ENCODE data around the gene ABCC8.

The ABCC8 gene

DNA sequence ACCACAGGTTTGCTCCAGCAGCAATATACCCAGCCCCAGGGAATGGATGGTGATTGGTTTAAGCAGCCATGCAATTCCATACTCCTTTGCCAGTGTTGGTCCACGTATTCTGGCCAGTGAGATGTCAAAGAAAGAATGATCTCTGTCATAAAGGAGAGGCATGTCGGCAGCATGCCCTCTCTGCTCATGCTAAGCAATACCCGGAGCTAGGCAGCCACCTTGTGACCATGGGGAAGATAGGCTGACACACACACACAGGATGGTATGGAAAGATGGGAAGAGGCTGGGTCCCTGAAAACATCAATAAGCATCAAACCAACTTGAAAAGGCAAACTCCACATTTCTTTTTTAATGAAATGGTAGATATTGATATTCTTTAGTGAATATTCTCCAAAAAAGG is 5.1 kb downstream of the ABCC8 start:
- no peak for DNase-seq (ENCODE audit: low read depth, low spot score)

DNA sequence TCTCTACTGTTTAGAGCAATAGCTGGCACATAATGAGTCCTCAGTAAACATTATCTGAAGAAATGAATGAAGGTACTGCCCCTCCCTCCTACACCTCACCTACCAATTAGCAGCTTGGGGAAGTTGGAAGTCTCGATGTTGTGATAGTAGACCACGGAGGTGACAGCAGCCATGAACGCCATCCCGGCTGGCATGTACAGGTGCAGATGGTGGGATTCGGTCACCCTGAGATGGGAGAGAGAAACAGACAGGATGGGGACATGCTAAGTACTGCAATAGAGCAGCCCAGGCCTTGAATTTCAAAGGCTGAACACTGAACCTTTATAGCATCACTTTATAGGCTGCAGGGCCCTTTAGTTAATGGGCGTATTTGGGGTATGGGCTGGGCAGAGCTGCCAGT is 6.6 kb downstream of the ABCC8 start:
- DNase-seq (ENCODE audit: low read depth, low spot score) = no peak

DNA sequence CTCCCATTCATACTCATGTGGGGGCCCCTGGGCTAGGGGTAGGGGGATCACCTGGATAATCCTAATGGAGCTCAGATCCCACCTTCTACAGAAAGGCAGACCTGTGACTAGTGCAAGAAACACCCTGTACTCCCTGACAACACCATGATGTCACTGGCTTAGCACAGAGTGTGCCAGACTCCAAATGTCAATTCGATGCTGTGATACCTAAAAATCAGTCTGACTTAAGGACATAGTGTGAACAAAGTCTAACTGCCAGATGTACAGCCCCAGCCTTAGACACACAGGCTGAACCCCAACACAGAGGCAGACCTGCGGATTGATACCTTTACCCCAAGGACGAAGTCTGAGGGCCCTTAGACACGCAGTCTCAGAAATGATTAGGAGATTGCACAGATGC is 8.5 kb downstream of the ABCC8 start:
- no peak for DNase-seq (ENCODE audit: low read depth, low spot score)

DNA sequence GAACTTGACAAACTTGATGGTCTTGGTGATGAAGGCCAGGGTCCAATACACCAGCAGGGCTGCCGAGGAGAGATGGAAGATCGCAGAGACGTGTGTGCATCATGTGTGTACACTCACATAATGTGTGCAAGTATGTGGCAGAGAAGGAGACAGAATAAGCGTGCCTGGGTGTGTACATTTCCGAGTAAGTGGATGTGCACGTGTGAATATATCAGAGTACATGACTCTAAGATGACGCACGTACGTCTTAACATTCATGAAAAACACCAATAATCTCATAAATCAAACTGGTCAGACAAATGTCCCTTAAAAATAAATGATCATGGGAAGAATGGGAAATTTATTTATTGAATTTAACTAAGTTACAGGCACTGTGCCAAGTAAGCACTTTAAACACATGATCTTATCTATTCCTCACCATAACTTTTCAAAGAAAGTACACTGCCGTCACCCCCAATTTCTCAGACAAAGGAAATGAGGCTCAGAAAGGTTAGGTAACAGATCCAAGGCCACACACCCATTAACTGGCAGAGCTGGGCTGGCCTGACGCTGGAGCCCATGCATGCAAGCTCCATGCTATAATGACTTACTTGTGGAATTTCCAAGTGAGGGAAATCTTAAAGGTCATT is 13.0 kb downstream of the ABCC8 start:
- no peak for DNase-seq (ENCODE audit: low read depth, low spot score)

DNA sequence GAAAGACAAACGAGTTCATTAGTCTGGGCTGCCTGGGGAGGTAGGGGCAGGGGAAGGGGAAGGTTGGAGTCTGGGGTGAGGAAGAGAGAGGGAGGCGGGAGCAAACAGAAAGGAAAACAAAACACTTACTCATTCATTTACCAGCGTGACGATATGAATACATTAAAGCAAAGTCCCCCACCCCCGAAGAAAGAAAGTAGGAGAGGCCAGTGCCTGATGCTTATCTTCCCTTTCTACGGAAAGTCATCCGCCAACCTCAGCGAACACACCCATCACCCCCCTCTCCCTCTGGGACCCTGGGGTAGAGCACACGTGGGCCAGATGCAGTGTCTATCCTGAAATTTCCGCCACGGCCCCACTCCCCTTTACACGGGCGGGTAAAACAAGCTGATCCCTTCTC is 13.7 kb downstream of the ABCC8 start:
- no peak for DNase-seq (ENCODE audit: low read depth, low spot score)

DNA sequence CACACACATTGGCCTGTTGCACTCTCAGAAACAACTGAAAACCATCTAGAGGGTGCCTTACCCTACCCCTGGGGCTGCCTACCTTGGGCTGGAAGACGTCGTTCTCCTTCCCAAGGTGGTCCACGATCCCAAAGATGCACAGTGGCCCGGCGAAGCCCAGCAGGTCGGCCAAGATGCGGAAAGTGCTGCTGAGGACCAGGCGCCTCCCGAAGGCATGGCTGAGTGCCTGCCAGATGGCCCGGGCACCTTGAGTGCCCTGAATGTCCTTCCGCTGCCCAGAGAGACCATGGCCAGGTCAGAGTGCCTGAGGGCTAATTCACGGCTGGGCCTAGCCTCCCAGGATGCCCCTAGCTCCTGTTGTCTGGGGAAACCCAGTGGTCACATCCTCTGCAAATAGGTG is 16.2 kb downstream of the ABCC8 start:
- no peak for DNase-seq (ENCODE audit: low read depth, low spot score)

DNA sequence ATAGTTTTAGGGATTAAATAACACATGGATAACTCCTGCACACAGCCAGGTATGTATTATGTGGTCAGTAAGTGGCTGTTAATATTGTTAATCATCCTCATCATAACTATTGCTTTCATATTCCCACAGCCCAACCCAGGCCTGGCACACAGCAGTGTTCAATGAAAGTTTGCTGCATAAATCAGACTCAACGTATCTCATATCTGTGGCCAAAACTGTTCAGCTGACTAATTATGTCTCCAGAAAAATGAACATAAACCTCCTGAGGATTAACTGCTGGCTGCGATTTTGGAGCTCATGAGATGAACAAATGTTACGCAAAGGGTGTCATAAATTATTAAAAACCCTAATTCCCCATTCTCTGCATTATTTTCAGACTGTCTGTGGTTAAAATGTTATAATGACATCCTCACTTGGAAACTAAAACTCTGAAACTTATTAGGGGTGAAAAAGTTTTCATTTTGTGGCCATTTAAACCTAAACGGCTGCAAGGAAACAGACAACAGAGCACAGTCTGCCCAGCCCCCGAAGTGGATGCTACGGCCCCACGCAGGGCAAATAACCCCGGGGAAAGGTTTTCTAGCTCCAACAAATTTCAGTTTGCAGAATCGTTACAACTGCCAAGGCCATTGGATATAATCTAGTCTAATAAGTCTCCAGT is 17.3 kb downstream of the ABCC8 start:
- no peak for DNase-seq (ENCODE audit: low read depth, low spot score)

DNA sequence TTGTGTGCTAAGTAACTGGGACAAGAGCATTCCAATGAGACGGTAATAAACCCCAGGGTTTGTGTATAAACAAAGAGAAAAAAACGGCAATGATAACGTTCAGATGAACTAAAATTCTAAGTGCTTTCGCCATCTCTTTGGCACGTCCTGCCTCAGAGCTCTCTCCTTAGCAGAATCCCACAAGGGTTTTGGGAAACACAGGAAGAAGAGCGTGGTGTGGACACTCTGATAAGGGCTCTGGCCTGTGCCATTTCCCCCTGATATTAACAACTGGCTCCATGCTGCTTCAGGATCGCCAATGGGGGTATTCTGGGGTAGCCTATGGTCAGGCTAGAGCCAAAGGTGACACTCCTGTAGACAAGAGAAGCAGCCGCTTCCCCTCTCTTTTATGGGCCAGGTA is 18.4 kb downstream of the ABCC8 start:
- no peak for DNase-seq (ENCODE audit: low read depth, low spot score)

DNA sequence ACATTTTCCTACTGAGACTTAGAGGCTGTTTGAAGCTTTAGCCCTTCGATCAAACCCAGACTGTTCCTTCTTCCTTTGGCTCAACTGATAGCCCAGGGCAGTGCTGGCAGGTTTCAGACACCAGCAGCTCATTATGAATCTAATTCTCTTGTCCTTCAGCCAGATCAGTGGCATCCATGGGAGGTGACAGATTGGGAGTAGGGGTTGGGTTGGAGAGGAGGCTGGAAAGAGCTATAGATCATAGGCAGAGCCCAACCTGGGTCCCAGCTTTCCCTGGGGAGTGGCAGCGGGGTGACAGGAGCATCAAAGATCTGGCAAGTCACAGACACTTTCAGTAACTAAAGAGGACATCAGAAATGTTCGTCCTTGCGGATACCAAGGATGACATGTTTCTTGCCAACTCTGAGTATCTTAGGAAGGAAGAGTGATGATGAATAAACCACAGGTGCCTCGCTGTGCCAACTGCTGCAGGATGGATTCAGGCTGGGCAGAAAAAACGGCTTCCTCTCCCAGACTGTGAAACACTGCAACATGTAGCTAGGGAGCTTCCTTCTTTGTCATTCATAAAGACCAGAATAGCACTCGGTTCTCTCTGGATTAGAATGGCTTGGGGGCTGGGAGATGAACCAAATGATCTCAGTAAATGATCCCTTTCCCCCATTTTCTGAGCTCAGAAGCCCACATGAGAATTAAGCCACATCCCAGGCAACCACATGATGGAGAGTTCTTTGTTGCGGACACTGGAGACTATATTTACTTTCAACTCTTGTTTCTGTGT is 19.1 kb downstream of the ABCC8 start:
- no peak for DNase-seq (ENCODE audit: low read depth, low spot score)

DNA sequence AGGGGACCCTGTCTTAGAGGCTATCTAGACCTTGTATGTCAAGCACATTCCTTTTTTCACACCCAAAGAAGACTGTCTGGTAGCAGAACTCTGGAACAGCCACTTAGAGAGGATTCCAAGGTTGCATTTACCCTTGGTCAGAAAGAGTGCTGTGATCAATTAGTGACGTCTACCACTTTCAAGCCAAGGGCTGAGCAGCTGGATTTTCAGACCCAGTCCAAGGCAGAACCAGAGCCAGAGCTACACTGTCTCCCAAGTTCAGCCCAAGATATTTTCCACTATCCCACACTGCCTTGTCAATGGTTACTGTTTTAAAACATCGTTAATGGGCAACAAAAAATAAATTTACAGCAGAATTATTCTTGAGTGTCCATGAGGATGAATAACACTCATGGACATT is 24.0 kb downstream of the ABCC8 start:
- no peak for DNase-seq (ENCODE audit: low read depth, low spot score)

DNA sequence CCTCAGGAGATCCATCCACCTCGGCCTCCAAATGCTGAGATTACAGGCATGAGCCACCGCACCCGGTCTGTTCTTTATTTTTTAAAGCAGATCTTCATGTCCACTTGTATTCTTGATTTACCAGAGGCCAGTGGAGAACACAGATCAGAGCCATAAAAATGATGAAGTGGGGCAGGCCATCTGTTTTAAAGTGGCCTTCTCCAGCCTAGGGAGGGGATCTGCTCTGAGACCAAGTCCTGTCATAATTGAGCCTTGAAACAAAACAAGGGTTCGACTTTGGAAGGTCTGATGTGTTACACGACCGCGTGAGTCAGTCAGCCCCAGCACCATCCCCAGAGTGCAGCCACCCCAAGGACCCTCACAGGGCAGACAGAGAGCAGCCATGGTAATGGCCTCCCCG is 27.5 kb downstream of the ABCC8 start:
- DNase-seq (ENCODE audit: low read depth, low spot score) = no peak

DNA sequence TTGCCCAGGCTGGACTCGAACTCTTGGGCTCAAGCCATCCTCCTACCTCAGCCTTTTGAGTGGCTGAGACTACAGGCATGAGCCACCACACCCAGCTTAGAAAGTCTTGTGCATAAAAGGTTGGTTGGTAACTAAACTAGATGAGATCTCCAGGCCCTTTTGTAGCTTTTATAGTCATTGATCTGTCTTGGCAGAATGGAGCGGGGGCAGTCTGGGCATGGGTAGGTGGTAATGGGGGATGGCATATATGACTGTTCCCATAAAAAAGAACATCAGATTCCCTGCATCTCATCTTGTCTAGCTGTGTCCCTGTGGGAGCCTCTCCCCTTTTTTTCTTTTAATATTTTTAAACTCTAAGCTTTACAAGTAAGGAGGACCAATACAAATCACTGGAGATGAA is 30.2 kb downstream of the ABCC8 start:
- no peak for DNase-seq (ENCODE audit: low read depth, low spot score)

DNA sequence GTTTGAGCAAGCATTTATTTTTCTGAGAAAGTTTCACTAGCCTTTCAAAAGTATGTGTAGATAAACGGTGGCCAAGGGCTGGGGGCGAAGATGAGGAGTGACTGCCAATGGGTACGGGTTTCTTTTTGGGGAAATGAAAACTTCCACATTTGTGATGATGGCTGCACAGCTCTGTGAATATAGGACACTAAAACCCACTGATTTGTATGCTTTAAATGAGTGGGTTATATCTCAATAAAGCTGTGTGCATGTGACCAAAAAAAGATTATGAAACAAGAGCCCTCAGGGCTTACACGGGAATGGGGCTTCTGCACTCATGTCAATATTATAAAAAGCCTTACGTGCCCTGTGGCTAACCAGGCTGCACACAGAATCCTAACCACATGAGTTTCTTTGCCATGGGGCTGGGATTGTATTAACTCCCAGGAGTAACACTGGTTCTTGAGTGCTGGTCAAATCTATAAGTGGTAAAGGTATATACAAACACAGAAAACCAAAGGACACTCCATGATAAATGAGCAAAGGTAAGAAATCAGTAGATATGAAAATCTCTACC is 31.3 kb downstream of the ABCC8 start:
- DNase-seq (ENCODE audit: low read depth, low spot score) = no peak

DNA sequence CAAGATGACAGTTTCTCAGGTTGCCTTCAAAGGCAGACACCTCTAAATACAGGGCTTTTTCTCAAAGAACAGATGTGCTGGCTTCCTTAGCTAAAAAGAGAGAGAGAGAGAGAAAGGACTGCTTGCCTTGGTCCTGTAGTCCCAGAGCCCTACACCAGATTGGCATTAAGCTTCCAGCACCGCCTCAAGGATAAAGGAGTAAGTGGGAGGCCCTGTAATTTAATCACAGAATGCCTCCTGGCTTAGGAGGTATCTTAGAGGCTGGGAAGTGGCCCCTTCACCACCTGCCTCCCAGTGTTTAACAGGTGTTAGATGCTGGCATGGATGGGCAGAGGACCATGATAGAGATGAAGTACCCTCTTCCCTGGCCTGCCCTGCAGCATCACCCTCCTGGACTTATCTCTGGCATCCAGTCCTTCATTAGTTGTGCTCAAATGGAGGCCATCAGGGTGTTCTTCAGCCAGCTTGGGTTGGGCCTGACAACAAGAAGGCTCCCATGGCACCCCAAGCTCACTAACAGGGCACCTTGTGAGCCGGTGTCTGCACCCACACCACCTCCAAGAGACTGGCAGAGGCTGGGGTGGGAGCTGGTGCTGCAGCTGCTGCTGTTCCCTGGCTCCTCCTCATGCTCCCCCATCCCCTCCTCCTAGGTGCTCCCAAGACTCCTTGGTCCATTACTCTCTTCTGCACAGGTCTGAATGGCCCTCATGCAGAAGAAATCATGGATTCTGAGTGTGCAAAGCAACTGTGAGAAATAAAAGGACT is 32.5 kb downstream of the ABCC8 start:
- DNase-seq (ENCODE audit: low read depth, low spot score) = no peak

DNA sequence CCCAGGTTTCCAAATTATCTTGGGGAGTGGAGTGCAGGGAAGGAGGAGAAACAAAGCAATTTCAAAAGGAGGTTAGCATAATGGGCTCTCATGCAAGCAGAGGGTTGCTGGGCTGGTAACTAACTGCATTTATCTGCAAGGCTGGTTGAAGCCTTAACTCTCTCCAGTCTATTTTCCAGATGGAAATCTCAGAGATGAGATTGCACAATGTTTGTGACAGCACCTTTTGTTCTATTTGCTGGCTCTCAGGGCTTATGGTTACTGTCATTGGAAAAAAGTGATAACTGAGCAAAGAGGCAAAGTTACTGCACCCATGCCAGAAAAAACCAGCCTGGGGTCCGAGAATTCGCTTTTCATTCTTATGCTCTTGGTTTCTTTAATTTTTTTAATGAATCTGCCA is 33.2 kb downstream of the ABCC8 start:
- DNase-seq (ENCODE audit: low read depth, low spot score) = no peak

DNA sequence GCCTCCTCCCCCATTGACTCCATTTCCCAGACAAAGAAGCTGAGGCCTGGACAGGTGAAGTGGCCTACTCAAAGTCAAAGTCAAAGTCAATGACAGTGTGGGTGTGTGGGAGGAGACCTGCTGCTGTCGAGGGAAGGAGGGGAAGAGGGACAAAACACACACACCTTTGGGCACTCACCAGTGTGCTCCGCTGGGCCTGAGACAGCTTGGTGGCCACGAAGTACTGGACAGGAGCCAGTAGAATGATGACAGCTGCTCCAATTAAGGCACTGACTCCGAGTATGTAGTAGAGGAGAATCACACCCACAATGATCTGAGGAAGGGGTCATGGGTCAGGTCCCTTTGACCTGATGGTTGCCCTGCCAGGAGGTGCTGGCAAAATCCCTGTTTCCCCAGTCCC is 33.6 kb downstream of the ABCC8 start:
- no peak for DNase-seq (ENCODE audit: low read depth, low spot score)

DNA sequence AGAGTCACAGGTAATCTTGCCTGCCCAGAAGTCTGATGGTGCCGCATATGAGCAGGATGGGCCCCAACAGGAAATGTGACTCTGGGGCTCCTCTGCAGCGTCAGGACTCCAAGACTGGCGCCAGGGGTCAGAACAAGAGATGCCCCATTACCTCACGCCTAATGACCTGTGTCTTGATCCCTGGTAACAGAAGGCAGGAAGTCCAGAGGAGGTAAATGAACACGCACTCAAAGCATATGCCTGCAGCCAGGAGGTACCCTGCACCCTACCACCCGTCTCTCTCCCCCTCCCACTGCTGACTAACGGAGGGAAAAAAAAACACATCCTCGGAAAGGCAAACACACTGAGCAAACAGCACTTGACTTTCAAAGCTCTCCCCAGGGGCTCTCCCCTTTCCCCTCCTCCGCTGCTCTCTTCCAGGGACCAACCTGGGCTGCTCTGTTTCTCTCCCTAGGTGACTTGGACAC is 37.3 kb downstream of the ABCC8 start:
- no peak for DNase-seq (ENCODE audit: low read depth, low spot score)

DNA sequence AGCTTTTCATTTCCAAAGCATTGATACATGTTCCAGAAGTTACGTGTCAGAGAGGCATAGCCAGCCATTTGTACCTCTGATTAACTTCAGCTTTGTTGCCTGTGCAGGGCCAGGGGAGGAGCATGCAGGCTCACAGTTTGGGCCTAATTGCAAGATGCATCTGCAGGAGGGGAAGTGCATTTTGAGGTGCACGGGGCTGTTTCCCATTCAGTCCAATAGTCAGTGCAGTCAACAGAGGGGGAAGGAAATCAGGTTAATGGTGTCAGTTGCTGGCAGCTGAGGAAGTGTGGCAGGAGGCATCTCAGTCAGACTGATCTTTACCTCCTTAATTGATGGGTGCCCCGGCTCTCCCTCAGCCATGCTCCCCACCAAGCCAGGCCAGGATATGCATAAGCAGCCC is 39.3 kb downstream of the ABCC8 start:
- no peak for DNase-seq (ENCODE audit: low read depth, low spot score)

DNA sequence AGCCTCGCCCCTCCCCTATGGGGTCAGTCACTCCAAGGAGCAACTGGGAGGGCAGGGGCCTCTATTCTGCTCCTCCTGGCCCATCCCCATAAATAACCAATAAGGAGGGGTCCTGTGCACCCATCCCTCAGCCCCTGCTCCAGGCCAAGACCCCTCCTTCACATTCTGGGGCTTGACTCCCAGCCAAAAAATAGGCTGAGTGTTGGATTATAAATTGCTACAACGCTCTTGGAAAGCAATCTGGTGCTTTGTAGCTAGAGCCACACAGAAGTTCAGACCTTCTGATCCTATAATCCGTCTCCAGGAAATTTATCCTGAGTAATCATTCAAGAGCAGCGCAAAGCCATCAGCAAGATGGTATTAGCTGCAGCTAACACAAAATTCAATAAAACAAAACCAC is 42.5 kb downstream of the ABCC8 start:
- no peak for DNase-seq (ENCODE audit: low read depth, low spot score)

DNA sequence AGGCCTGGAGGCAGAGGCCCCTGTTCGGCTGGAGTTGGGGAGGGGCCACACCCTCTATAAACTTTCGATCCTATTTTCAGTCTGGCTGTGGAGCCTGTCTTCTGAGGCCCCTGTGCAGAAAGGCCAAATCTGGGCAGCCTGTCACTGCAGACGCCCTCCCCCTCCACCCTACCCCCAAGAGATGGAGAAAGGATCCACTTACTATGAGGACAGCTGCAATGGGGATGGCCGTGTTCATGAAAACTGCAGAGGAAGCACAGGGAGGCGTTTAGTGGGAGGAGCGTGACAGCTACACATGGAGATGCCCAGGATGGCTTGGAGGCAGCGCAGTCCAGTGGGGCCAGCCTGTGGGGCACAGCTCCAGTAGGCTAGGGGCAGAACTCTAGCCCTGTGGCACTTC is 44.6 kb downstream of the ABCC8 start:
- no peak for DNase-seq (ENCODE audit: low read depth, low spot score)

DNA sequence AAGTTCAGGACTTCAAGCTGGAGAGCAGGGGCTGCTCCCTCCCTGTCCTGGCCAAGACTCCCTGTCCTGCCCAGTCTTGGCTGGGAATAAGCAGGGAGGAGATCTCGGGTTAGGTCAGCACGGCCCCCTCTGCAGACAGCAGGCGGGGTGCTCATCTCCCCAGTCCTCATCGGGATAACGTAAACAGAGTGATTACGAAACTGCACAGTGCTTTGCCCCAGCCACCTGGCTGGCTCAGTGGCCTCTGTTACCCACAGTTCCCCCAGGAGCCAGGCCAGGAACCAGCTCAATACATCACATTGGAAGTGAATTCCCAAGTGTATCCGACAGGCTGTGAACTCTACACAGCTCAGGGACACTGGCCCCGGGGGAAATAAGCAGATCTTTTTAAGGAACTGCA is 45.5 kb downstream of the ABCC8 start:
- DNase-seq (ENCODE audit: low read depth, low spot score) = no peak

DNA sequence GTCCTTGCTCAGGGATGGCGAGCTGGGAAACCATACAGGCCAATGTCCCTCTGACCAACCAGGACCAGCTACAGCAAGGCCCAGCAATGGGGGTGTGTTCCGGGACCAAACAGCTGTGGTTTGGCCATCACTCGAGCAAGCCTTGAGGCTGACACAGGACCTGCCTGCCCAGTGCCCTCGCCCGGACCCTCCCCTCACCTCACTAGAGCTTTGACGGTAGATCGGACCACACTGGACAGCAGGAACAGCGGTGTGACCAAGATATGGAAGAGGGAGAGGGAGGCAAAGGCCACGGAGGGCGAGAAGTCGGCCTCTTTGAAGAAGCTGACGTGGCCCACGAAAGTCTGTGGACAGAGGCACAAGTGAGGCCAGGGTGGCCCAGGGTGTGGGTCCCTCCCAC is 46.0 kb downstream of the ABCC8 start:
- DNase-seq (ENCODE audit: low read depth, low spot score) = no peak

All from iPS DF 19.7 (cell line).